Peyer's patch (tissue), 4 donors: Measurements from ENCODE around the gene PI4KA.

Source experiments
- POLR2A ChIP-seq, 2 donors: fragments of 450-650 bp; IDR thresholded peaks; one replicate each; pipeline ENCODE4 v1.5.1; 2017; ENCODE audit warnings: antibody characterized with exemption in 2 of 2, mild to moderate bottlenecking in 2 of 2, moderate library complexity in 2 of 2
- TF ChIP-seq, protein P1 (sequence below), 6 experiments: fragments of 450-650 bp in 4 of 6; fragments of 200-600 bp in 2 of 6; sonication (generic) in 1 of 6; IDR thresholded peaks; one replicate each; pipeline ENCODE4 v1.5.1; 2017 to 2019; ENCODE audit warnings: antibody characterized with exemption in 6 of 6, mild to moderate bottlenecking in 3 of 6, moderate library complexity in 1 of 6

DNA sequence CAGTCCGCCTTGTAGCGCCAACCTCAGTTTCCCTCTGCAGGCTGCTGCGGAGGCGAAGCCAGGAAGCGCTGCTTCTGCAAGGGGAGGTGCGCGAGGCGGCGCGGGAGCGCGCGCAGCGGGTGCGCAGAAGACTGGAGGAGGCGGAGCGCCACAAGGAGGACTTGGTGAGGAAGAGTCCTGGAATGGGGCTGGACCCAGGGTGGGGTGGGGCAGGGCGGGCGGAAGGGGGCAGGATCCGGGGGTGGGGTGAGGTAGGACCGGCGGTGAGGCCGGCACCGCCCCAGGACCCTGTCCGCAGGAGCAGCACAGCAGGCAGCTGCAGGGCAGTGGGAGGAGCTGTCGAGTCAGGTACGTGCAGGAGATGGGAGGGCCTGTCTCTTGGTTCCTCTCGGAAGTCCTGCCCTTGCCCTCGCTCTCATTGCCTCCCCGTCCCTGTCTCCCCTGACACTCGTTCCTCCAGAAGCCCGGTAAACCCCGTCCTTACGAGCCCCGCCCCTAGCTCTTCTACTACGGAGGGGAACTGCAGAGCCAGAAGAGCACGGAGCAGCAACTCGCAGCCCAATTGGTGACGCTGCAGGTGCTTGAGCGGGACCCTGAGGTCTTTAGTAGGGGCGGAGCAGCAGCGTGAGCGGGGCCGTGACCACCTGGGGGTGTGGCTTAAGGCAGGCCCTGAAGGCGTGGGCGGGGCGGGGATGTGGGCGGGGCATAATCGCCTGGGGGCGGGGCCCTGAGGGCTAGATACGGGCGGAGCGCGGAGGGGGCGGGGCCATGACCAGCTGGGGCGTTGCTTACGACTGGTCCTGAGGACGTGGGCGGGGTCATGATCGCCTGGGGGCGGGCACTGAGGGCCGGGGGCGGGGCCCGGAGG is 155.8 kb downstream of the PI4KA start:
- TF ChIP-seq, protein P1, sequence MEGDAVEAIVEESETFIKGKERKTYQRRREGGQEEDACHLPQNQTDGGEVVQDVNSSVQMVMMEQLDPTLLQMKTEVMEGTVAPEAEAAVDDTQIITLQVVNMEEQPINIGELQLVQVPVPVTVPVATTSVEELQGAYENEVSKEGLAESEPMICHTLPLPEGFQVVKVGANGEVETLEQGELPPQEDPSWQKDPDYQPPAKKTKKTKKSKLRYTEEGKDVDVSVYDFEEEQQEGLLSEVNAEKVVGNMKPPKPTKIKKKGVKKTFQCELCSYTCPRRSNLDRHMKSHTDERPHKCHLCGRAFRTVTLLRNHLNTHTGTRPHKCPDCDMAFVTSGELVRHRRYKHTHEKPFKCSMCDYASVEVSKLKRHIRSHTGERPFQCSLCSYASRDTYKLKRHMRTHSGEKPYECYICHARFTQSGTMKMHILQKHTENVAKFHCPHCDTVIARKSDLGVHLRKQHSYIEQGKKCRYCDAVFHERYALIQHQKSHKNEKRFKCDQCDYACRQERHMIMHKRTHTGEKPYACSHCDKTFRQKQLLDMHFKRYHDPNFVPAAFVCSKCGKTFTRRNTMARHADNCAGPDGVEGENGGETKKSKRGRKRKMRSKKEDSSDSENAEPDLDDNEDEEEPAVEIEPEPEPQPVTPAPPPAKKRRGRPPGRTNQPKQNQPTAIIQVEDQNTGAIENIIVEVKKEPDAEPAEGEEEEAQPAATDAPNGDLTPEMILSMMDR (IDR thresholded peaks at IDR 0.05), result peak in 1 of 6 experiments; percentile 15
- TF ChIP-seq POLR2A (IDR thresholded peaks at IDR 0.05), result peak; percentile 78 to 82
